GM19463 (cell line): ENCODE results near the gene ZNF177.

Experiments used
- ATAC-seq: cut with Tn5 transposase; IDR thresholded peaks from one replicate; pipeline ENCODE4 v1.9.1; 2021; ENCODE audit warnings: mild to moderate bottlenecking, moderate library complexity; ENCODE audit not compliant: unreplicated experiment

The ZNF177 gene

GRCh38 chr19:9427941-9428340, 65.1 kb downstream of the ZNF177 start:
- no peak for ATAC-seq

- ATAC-seq = no peak
These were observed 67.6 kb downstream of the ZNF177 start for GRCh38 chr19:9430444-9430843.

- no peak for ATAC-seq
These were observed 68.7 kb downstream of the ZNF177 start for GRCh38 chr19:9431475-9431874.
